HT1080 (cell line): ENCODE measurements around the gene TRMT11. TPM values are rescaled to one million over a fixed set of nuclear protein-coding genes. Genes with fewer than 3 reads are reported as not detected.
"Not testable (repeated sequence)": the region's sequence is repeated elsewhere in the genome, so short reads cannot be mapped to it uniquely, and the experiment has no call there.

Experiments
- DNase-seq: peaks from one replicate; pipeline ENCODE4 v3.0.0-alpha.2; 2015; ENCODE audit warnings: low read depth
- polyA plus RNA-seq, 2 experiments: library from polyadenylated mRNA; depleted of rRNA; stranded (reverse); fragments of >200 nt; gene quantifications; 2 replicates each; pipeline ENCODE4 v1.2.3, GENCODE V29; 2015
- total RNA-seq: library from RNA; depleted of rRNA; stranded (reverse); fragments of >200 nt; shearing (Covaris generic); gene quantifications from 2 replicates; pipeline ENCODE4 v1.2.3, GENCODE V29; 2014; rRNA removed

Gene TRMT11
- 15.8 and 17.1 TPM in 2 replicates for total RNA-seq
- polyA plus RNA-seq (2015; cell fraction: cytosol; rRNA removed) = 29.0 and 30.4 TPM in 2 replicates
- 62.3 and 67.4 TPM in 2 replicates for polyA plus RNA-seq (2015; cell fraction: nucleus; rRNA removed)

DNA sequence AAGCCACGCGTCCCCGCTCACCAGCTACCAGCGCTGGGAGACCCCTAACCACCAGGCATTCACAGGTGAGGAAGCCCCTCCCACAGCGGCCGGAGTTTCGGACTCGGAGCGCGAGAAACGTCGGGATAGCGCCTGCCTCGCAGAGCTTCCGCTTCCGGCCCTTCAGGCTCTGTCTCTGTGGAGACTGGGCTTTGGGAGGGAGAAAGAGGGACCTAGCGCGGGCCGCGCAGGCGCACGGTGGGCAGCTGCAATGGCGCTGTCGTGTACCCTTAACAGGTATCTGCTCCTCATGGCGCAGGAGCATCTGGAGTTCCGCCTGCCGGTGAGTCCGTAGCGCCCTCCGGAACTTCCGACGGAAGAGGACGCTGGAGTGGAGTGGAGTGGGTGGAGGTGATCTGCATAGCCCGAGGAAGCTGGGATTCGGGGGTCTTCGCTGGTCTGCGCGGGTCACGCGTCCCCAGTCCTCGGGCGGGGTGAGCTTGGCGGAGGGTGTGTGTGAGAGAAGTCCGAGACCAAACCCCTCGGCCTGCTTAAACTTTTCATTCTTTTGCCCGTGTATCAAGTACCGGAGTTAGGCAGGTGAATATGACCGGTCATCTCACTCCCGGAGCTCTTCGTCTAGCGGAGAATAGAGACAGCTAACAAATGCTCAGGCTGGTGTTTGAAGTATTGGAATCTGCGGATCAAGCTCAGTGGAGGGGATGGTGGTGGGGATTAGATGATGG, at the start of gene TRMT11:
TSS of gene TRMT11 (plus strand) at position 240 of the 725 bp plus-strand sequence. CDS start at position 251, 11 bp downstream.
- DNase-seq = peak; percentile 87

DNA sequence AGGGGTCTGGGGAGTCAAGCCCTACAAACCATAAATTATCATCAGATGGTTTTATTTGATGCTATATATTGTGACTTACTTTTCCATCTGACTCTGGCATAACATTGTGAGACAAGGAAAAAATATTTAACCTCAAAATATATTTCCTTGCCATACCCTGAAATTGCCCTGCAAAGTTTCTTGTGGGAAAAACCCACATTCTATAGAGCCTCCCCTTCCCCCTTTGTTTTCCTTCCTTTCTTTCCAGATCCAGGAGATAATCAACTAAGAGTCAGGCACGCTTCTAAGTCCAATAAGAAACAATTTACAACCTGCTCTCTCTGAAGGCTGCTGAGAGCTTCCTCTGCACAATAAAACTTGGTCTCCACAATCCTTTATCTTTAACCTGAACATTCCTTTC, 47.3 kb upstream of the TRMT11 start:
- DNase-seq = no peak

DNA sequence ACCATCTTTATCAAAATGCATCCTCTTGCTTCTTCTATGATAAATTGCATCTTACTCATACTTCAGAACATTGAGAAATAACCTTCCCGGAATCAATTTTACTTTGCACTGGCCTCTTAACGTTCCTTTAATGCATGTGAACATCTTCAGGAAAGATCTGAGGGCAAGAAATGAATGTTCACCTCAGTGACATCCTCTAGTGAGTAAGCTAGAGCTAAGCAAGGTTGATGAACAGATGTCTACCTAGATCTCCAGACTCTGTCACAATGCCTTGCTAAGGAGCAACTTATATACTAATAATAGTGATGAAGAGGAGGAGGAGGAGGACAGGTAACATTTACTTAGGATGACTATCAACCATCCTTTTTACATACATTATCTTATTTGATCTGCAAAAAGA, 46.5 kb upstream of the TRMT11 start:
- DNase-seq = no peak

DNA sequence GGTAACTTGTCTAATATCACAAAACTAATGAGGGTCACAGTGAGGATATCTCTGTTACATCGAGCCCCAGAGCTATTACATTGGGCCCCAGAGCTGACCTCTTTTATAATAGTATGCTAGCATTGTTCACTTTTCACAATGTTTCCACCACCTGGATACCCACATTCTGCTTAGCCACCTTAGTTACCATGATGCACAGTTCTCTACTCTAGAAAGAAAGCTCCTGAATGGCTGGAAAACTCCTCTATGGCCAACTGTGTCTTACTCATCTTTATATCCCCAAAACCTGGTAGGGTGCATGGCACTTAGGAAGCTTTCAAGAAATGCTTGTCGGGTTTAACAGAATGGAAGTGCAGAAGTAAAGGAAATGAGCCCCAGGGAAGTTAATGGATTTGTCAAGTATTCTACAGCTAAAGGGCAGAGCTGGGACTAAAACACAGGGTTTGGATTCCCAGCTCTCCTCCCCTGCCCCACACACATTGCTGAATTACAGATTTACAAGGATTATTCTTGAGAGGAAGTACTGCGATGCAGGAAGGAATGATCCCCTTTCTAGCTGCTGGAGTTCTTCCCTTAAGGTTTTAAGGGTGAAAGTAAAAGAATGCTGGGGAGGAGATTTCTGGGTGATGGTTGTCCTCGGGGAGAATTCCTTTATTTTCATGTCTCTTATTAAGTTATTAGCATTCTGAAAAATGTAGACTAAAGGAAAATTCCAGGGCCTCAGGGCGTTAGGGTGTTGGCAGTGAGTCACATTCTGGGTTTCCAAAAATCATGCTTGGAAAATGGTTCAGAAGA, 45.9 kb upstream of the TRMT11 start:
- no peak for DNase-seq

DNA sequence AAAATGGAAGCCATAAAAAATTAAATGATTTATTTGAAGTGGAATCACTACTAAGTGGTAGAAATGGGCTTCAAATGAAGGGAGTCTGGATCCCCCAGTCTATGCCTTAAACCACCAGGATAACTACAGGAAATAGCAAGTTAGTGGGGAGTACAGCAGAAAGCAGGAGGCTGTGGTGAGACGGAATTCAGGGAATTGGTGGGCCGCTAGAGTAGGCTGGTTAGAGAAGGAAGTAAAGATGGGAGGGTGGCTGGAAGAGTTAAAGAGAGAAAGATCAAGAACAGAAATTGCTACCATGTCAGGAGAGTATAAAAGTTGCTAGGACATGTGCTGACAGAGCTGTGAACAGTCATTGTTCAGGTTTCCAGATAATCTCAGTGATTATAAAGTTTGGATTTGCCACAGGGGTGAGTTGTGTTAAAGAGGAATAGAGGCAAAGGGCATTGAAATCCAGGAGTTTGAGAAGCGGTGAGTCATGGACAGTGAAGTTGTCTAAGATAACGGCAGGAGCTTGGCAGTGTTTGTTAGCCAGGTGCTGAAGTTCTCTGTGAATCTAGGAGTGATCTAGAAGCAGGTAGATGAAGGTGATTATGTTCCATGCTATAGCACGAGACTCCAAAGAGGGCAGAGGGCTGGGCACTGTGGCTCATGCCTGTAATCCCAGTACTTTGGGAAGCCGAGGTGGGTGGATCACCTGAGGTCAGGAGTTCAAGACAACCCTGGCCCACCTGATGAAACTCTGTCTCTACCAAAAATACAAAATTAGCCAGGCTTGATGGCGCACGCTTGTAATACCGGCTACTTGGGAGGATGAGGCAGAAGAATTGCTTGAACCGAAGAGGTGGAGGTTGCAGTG, 43.4 kb upstream of the TRMT11 start:
- peak; percentile 31 for DNase-seq

DNA sequence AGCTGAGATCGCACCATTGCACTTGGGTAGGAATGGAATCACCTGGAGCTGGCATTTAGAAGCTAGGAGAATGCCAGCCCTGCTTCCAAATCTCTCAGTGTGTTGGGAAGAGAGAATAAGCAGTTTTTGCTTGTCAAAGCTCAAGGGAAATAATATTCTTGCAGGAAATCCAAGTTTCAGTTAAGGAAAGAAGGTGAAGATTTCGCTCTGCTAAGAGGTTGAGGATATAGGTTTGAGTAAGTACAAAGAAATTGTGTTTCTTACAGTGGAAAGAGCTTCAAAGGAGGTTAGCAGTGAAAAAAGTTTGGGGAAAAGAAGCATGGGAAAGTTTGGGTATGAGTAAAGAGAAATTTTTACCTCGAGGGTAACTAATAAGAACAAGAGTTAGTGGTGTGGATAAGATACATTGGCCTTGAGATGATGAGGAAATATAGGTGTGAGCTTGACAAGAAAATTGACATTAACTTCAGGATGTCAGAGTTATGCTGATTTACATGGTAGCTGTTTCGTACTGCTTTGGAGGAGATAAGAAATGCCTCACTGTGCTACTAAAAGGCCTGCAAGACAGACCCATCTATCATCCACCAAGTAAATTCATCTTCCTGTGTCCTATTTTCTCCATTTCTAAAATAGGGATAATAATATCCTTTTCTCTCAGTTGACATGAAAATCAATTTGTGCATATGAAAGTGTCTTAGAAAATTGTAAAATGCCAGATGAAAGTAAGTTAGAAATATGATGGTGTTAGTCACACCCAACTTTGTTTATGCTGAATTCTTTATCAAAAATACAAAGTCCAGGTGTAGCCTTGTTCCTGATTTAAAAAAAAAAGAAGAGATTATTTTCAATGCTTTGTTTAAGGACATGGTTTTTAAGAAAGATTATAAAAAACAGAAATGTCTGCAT, 42.6 kb upstream of the TRMT11 start:
- DNase-seq = no peak

DNA sequence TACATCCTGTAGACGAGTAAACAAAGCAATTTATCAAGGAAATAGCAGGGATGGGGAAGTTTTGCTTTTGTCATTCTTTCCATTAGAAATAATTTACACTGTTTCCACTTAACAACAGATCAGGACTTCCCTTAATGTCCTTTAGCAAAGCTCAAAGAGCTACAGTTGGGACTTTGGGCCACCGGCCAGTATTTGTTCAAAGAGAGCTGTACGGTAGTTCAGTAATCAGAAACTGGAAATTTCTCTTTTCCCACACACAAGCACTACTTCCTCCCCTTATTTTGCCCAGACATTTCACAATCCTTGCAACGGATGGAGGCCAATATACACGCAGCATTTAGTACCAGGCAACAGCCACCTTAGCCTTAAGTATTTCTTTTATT, 41.9 kb upstream of the TRMT11 start:
- DNase-seq = no peak

DNA sequence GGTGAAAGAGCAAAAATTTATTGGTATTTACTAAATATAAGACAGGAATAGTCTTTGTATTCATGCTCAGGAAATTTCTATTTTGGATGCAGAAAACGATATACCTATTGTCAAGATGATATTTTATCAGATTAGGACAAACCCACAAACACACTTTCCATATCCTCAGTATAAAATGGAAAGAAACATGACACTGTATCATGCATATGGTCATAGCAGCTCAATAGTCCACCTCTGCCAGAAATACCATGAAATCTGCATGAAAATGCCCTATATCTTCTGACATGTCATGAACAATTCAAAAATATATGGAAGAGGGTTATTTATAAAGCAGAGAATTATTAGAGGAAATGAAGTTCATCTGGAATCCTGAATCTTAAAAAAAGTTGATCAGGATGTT, 41.4 kb upstream of the TRMT11 start:
- no peak for DNase-seq

DNA sequence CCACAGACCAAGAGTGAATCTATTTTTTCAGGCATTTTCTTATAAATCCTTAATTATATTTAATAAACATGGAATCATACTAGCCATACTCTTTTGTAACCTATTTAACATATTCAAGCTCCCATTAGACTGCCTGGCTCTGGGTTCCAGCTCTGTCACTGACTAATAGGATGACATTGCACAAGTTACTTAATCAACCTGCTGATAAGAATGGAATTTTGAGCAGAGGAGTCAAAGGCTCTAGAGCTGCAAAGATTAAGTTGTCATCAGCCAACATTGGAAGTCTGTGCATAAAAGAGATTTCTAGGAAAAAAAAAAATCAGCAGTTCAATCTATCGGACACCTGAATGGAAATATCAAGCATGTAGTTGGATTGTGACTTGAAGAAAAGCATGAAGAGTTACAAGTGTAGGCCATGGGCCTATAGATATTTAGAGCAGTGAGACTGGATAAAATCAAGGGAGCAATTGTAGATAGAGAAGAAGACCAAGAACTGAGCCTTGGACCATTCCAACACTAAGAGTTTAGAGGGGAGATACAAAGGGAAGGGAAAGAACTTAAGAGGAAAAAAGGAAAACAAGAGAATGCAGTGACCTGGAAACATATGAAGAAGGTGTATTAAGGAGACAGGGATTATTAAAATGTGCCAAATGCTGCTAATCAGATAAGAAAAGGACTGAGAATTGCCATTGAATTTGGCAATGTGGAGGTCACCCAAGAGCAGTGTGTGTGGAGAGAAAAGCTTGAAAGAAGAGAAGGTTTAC, 40.8 kb upstream of the TRMT11 start:
- no peak for DNase-seq

DNA sequence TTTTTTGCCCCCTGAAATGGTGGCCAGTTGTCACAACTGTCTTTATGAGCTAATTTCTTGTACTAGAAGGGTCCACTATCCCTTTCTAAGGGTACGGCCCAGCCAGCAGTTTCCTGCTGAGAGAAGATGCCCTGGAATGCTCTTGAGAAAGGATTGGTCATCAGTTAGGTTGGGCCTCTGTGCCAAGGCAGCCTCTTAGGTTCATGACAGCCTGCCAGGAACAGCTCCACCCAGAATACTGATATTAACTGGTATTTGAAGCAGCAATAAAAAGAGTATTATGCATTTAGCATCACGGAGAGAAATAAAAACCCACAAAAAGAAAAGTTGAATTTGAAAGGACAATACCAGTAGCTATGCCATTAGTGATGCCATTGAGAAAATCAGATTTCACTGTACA, 38.7 kb upstream of the TRMT11 start:
- peak; percentile 11 for DNase-seq

DNA sequence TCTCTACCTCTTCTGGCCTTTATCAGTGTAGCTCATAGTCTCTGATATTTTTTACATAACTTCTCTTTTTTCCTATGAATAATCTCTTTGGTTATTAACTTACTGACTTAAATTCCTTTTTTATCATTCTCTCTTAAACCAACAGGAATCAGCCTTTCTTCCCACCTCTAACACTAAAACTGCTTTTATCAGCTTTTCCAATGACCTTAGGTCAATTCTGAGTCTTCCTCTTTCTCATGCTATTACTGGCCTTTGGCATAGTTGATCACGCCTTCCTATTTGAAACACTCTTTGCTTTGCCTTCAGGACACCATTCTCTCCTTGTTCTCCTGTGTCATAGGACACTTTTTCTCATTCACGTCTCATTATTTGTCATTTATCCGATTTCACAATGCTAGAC, 37.9 kb upstream of the TRMT11 start:
- no peak for DNase-seq

DNA sequence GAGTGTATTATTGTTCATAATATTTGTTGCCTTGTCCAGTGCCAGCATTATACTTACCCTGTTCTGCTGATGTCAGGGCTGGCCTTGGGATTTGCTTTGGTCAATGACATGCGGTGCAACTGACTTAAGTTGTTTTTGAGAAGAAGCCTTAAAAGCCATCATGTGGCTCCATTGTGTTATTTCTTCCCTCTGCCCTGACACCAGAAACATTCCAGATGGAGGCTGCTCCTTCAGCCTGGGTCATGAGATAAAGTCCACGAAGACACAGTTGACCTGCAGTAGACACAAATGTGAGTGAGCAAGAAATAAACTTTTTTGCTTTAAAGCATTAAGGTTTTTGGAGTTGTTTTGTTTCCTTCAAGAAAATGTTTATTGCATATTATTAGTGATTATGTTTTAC, 37.3 kb upstream of the TRMT11 start:
- no peak for DNase-seq

DNA sequence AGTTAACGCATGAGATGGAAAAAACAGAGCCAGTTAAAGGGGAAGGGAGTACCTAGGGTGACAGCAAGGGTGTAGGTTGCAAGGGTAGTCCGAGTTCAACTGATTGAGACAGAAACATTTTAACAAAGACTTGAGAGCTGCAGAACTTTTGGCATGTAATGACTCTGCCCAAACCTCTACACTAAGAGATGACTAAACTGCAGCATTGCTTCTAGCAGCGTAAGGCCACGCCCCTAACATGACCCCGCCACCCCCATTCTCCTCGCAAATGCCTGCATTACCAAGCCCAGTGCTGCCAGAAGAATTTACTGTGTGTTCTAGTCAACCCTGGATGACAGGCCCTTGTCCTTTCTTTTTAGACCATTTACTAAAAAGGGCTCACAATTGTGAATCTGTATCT, 36.0 kb upstream of the TRMT11 start:
- peak; percentile 54 for DNase-seq

DNA sequence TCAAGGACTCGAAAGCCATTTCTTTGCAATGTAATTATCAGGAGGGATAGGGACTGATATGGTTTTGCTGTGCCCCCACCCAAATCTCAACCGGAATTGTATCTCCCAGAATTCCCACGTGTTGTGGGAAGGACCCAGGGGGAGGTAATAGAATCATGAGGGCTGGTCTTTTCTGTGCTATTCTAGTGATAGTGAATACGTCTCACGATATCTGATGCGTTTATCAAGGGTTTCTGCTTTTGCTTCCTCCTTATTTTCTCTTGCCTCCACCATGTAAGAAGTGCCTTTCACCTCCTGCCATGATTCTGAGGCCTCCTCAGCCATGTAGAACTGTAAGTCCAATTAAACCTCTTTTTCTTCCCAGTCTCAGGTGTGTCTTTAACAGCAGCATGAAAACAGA, 35.6 kb upstream of the TRMT11 start:
- DNase-seq = not testable (repeated sequence)

DNA sequence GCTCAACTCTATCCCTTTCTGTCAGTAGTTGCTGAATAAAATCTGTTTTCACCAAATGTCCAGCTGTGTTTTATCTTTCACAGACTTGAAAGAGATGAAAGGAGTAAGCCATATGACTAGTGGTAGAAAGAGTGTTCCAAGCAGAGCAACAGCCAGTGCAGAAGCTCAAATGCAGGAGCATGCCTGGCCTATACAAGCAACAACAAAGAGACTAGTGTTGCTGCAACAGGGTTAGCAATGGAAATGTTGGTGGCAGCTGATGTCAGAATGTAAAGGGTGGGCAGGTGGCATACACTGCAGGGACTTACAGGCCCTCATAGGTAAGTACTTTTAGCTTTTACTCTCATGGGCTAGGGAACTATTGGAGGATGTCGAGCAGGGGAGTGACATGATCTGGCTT, 35.0 kb upstream of the TRMT11 start:
- DNase-seq = no peak

DNA sequence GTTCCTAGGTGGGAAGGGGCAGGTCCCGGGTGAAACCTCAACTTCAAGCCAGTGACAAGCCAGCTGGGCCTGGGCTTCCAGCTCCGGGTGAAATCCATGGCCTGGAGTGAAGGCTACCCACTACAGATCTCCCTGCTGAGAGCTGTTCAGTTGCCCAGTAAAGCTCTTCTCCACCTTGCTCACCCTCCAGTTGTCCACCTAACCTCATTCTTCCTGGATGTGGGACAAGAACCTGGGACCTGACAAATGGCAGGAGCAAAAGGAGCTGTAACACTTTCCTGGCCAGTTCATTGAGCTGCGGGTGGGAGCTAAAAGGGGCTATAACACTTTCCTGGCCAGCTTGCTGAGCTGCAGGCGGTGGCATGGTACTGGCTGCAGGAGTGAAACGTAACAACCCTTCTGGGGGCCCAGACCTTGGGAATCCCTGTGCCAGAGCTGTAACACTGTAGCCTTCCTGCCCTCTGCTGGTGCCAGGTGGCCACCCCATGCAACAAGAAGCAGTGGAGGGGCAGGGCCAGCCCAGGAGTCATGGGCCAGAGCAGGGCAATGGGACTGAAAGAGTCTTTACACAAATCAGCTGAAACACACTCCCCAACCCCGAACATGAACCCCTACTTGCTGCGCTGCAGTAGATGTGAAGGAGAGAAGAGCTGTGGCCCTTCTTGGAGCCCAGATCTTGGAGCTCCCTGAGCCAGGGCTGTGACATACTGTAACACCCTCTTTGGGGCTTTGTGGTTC, 33.4 kb upstream of the TRMT11 start:
- DNase-seq = peak; percentile 67

DNA sequence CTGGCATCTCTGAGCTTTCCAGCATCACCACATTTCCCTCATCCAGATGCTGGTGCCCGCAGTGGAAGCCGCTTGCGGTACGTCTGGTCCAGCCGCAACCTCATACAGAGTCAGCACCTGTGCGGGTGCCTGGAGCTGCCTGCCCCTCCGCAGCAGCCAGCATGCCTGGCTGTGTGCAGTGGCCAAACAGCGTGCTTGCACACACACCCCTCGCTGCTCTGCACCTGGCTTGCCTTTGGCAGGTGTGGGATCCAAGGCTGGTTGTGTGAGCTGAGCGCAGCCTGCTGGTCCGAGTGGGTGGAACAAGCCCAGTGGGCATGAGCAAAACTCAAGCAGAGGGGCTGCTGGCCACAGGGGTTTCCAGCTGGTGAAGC, 32.9 kb upstream of the TRMT11 start:
- no peak for DNase-seq

DNA sequence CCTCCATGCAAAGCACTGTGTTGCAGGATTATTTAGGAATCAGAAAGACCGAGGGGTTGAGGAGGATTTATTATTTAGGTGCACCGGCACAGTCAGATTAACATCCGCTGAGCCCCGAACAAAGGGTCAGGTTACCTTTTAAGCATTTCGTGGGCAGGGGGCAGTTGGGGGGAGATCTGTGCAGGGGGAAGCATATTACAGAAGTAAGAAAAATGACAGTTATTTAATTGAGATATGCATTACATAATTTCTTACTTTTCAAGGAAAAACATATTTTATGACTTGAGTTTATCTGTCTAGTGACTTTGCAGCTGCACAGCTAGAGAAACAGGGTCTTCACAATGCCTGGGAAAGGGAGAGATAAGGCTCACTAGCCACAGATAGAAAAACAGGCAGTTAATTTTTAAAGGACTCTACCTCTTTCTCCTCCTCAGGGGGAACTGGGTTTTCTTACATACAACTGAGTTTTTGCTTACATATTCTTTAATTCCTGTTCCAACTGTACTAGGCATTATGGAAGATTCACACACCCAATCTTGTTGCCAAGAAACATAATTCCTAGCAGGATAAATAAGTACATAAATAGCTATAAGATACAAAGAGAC, 31.5 kb upstream of the TRMT11 start:
- DNase-seq = no peak

DNA sequence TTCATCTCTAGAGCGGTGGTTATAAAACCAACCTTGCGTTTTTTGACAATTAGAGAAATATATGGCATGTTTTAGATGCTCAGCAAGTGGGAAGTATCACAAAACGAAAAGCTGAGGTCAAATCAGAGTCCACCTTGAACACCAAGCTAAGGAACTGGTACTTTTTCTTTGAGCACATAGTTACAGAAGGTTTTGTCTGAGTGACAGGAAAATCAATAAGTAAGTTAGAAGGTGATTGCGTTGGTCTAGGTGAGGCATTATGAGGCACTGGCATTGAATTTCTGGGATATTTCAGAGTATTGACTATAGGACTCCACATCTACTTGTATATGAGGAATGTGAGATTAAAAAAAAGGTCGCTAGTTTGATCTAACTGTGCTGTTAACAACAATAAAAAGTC, 30.4 kb upstream of the TRMT11 start:
- no peak for DNase-seq
